Left ventricle myocardium inferior (tissue), 1 donor: Measurements from ENCODE around the gene MROH9. TPM values are rescaled to one million over a fixed set of nuclear protein-coding genes. Genes with fewer than 3 reads are reported as not detected.
"Not testable (repeated sequence)": the region's sequence is repeated elsewhere in the genome, so short reads cannot be mapped to it uniquely, and the experiment has no call there.

Experiments
- DNase-seq: peaks from one replicate; pipeline ENCODE4 v3.0.0-alpha.2; 2020
- H3K27ac ChIP-seq: fragments of 200-600 bp; replicated peaks from 2 replicates; pipeline ENCODE4 v1.8.0; 2021
- H3K27me3 ChIP-seq: fragments of 200-600 bp; 2 replicates; pipeline ENCODE4 v1.8.0; 2021; ENCODE audit warnings: low read depth
- H3K36me3 ChIP-seq: fragments of 200-600 bp; 2 replicates; pipeline ENCODE4 v1.8.0; 2021
- H3K4me1 ChIP-seq: fragments of 200-600 bp; 2 replicates; pipeline ENCODE4 v1.8.0; 2021
- H3K4me3 ChIP-seq: fragments of 200-600 bp; 2 replicates; pipeline ENCODE4 v1.8.0; 2021; ENCODE audit warnings: mild to moderate bottlenecking, moderate library complexity
- H3K9me3 ChIP-seq: fragments of 200-600 bp; replicated peaks from 2 replicates; pipeline ENCODE4 v1.8.0; 2021
- intact Hi-C: fragments of 100-400 bp; cut with micrococcal nuclease; formaldehyde crosslinking; loops from one replicate; pipeline ENCODE4 v1.11.0; 2022
- total RNA-seq: library from RNA; stranded (reverse); fragmentation: NEBNext Ultra II Directional; extraction: Animal tissue kit (Norgen Biotek cat#: 25700); gene quantifications from one replicate; pipeline ENCODE4 v1.2.1, GENCODE V29; 2021
- TF ChIP-seq, protein P1 (sequence below): fragments of 200-600 bp; IDR thresholded peaks from 2 replicates; pipeline ENCODE4 v1.8.0; 2021; ENCODE audit warnings: antibody characterized with exemption, mild to moderate bottlenecking, borderline replicate concordance
- donor health status: DM: no; HTN: yes; CAD: no; lungs with severe emphysema.

The MROH9 gene
- total RNA-seq, 1 donor from 2014 or later: not detected

- DNase-seq: no peak
- Histone ChIP-seq H3K36me3 (no peaks in the 10 kb centered on the region), H3K9me3 (no peaks in the 10 kb centered on the region), H3K4me1 (no peaks in the 10 kb centered on the region), H3K27me3 (peaks cover 4% of the 10 kb centered on the region), H3K4me3 (no peak overlapping the region), H3K27ac (no peak overlapping the region)
- intact Hi-C loops: no loop called here
- TF ChIP-seq, protein P1, sequence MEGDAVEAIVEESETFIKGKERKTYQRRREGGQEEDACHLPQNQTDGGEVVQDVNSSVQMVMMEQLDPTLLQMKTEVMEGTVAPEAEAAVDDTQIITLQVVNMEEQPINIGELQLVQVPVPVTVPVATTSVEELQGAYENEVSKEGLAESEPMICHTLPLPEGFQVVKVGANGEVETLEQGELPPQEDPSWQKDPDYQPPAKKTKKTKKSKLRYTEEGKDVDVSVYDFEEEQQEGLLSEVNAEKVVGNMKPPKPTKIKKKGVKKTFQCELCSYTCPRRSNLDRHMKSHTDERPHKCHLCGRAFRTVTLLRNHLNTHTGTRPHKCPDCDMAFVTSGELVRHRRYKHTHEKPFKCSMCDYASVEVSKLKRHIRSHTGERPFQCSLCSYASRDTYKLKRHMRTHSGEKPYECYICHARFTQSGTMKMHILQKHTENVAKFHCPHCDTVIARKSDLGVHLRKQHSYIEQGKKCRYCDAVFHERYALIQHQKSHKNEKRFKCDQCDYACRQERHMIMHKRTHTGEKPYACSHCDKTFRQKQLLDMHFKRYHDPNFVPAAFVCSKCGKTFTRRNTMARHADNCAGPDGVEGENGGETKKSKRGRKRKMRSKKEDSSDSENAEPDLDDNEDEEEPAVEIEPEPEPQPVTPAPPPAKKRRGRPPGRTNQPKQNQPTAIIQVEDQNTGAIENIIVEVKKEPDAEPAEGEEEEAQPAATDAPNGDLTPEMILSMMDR: no peak
Observed at GRCh38 chr1:170938281-170938680, 2.9 kb downstream of the MROH9 start.

- TF ChIP-seq, protein P1: no peak
- intact Hi-C loops: no loop called here
- DNase-seq: no peak
- Histone ChIP-seq H3K36me3 (no peaks in the 10 kb centered on the region), H3K4me1 (no peaks in the 10 kb centered on the region), H3K4me3 (no peak overlapping the region), H3K9me3 (no peaks in the 10 kb centered on the region), H3K27me3 (peaks cover 4% of the 10 kb centered on the region), H3K27ac (no peak overlapping the region)
Observed at GRCh38 chr1:170939476-170939875, 4.1 kb downstream of the MROH9 start.

- H3K36me3 ChIP-seq, H3K27ac ChIP-seq, H3K9me3 ChIP-seq, DNase-seq, H3K27me3 ChIP-seq, H3K4me1 ChIP-seq, H3K4me3 ChIP-seq, intact Hi-C loops: not testable (repeated sequence)
Observed at GRCh38 chr1:170951744-170952143, 16.4 kb downstream of the MROH9 start.

GRCh38 chr1:170959385-170959784 is 24.1 kb downstream of the MROH9 start:
- Histone ChIP-seq H3K4me3 (no peak overlapping the region), H3K27me3 (no peaks in the 10 kb centered on the region), H3K27ac (no peak overlapping the region), H3K4me1 (no peaks in the 10 kb centered on the region), H3K9me3 (no peaks in the 10 kb centered on the region), H3K36me3 (no peaks in the 10 kb centered on the region)
- intact Hi-C loops: no loop called here
- TF ChIP-seq, protein P1: no peak
- no peak for DNase-seq

DNA sequence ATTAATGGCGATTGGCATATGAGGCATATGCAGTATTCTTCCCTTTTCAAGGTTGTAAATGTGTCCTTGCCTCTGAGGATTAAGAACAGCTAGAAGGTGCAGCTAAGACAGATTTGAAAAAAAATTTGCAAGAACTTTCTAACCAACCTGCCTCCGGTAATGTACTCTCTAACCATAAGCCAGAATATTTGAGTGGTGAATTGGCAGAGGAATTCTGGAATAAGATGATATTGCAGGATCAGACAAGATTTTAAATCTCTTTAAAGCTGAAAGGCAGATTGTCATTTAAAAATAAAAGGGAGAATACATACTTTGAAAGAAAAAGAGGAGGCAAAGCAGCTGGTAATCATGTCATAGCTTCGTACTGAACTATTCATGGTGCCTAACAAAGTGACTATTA is 29.2 kb downstream of the MROH9 start:
- Histone ChIP-seq H3K36me3 (no peaks in the 10 kb centered on the region), H3K9me3 (no peaks in the 10 kb centered on the region), H3K4me1 (no peaks in the 10 kb centered on the region), H3K4me3 (no peak overlapping the region), H3K27me3 (no peaks in the 10 kb centered on the region), H3K27ac (no peak overlapping the region)
- TF ChIP-seq, protein P1: no peak
- no peak for DNase-seq
- intact Hi-C loops: loop anchor here (5.0 kb wide), 1 partner anchor 273 kb away; no protein-coding TSS in a partner anchor

- no peaks in the 10 kb centered on the region for H3K4me1 ChIP-seq
- no peak overlapping the region for H3K27ac ChIP-seq
- no peak for DNase-seq
- no peaks in the 10 kb centered on the region for H3K9me3 ChIP-seq
- intact Hi-C loops: loop anchor here (5.0 kb wide), 1 partner anchor 260 kb away; no protein-coding TSS in a partner anchor
- H3K4me3 ChIP-seq: no peak overlapping the region
- no peaks in the 10 kb centered on the region for H3K27me3 ChIP-seq
- H3K36me3 ChIP-seq: no peaks in the 10 kb centered on the region
- TF ChIP-seq, protein P1: peak; percentile 71
Observed at GRCh38 chr1:170967042-170967910, 31.9 kb downstream of the MROH9 start.
